GM18511 (cell line): Measurements from ENCODE around the gene GOLIM4.

ENCODE experiments used
- ATAC-seq: cut with Tn5 transposase; IDR thresholded peaks from one replicate; pipeline ENCODE4 v1.9.1; 2021; ENCODE audit warnings: mild to moderate bottlenecking, moderate library complexity; ENCODE audit not compliant: unreplicated experiment

GOLIM4 gene

DNA sequence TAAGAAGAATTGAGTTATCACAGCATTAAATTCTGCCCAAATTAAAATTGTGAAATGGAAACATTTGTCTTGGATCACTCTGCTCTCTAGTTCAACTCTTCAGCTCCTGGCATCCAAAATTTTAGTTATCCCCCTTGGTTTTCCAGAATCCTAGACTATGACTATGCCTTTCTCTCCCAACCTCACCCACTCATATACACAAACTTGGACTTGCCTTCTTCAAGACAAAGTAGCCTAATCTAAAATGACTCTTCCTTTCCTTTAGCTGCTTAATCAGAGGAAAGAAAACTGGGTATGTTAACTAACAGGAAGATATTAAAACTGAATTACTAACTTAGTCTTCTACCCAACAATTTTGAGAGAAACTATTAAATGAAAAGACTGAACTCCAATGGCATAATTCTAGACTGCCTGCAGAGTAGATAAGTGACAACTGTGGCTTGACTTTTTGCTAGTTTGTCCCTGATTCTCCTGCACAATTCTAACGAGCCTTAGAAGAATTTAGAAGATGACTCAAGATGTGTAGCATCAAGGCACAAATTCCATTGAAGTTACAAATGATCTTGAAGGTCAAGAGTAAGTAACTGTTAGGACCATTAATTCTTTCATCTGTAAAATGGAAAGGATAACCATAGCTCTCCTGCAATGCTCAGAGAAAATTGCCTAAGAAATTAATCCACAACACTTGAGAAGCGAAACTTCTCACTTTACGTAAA lies 5.2 kb upstream of the GOLIM4 start:
- no peak for ATAC-seq

DNA sequence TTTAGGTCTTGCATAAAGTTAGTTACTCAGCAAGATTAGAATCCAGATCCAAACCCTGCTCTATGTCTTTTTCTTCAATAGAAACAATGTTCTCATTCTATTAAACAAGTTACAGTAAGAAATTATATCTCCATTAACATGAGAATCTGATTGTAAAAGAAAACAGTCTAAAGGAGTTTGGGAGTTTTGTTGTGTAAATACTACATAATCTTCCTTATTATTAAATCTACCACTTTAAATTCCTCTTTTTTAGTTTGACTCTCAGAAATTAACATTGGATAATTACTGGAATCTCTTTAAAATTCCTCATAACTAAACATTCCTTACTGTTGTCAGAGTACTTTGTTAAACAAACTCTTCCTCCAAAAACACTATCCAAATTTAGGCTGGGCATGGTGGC lies 1.7 kb upstream of the GOLIM4 start:
- ATAC-seq: no peak

- ATAC-seq: peak; percentile 8
Measured at GRCh38 chr3:168096210-168096652, 507 bp upstream of the GOLIM4 start.

DNA sequence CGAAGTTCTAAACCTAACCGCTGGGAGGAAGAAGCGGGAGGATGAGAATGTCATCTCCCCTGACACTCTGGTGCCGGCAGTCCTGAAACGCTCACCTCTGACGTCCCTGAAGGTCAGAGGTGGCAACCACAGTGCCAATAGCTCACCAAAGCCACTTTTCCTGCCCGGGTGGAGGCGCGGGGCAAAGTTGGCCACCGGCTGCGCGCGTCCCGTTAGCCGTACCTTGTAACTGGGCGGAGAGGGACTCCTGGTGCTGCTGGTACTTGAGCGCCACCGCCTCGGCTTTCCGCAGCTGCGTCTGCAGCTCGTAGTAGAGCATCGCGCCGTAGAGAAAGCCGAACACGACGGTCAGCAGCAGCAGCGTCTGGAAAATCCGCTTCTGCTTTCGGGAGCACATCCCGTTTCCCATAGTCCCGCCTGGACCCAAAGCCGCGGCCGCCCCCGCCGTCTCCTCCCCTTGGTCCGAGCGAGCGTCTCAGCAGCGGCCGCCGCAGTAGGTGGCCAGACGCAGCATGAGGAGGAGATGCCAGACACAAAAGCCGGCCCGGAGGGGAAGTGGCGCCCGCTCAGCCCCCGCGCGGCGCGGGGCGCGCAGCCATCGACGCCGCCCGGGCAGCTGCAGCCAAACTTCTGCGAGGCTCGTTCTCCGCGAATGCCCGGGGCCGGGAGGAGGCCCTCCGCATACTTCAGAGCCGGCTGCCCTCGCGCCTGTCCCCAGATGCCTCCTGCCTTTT lies 680 bp downstream of the GOLIM4 start:
- ATAC-seq: peak; percentile 49

DNA sequence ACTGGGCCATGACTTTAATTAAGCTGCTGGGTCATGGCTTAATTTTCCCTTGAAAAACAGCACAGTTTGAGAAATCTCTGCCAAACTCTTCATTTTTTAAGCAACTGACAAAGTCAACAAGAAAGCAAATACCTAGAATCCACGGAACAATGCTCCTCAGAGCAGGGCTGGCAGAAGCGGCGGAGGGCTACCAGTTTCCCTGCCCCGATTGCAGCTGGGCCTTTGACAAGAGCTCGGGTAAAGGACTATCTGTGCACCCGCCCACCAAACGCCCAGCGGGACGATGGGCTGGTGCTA lies 1.2 kb downstream of the GOLIM4 start:
- no peak for ATAC-seq

DNA sequence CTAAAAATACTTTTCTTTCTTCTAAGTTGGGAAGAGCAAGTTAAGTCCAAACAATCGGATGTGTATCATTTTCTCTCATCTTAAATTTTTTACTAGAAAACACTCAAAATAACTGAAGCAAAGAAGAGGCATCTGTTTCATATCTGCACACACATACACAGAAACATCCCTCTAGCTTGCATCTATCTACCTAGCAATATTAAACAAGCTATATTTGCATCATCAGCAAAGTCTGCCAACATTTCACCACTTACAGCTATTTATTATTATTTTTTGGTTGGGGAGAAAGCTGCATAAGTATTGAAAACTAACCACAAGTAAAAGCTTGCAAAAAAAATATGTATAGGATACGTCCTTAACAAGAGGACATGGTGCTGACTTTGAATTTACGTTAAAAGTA lies 1.9 kb downstream of the GOLIM4 start:
- no peak for ATAC-seq

- ATAC-seq: no peak
Measured at GRCh38 chr3:168093229-168093628, 2.5 kb downstream of the GOLIM4 start.

DNA sequence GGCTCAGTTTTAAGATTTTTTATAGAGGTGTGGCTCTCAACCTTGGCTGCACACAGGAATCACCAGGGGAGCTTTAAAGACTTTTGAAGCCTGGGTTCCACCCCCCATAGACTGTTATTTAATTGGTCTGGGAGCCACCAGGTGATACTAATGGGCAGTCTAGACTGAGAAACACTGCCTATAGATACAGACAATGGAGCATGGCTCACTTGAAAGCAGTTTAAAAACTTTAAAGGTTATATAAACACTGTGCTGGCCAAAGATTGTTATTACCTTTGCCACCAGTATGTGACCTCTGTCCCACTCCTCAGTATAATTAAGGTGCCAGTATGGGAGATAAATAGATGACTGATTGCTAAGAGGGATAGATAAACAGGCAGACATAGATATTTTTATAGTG lies 3.8 kb downstream of the GOLIM4 start:
- ATAC-seq: no peak

GRCh38 chr3:168091302-168091858 lies 4.3 kb downstream of the GOLIM4 start:
- ATAC-seq: no peak

DNA sequence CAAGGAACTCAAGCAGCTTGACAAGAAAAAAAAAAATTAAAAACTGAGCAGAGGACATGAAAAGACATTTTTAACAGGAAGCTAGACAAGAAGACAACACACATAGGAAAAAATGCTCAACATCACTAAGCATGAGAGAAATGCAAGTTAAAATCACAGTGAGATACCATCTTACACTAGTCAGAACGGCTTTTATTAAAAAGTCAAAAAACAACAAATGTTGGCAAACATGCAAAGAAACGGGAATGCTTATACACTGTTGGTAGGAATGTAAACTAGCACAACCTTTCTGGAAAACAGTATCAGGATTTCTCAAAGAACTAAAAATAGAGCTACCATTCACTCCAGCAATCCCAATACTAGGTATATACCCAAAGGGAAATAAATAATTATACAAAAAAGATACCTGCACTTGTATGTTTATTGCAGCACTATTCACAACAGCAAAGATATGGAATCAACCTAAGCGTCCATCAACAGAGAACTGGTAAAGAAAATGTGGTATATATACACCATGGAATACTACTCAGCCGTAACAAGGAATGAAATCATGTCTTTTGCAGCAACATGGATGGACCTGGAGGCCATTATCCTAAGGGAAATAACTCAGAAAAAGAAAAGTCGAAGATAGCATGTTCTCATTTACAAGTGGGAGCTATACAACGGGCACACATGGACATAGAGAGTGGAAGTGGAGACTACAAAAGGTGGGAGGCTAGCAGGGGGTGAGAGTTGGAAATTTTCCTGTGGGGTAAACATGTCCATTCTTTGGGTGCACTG lies 5.2 kb downstream of the GOLIM4 start:
- ATAC-seq: no peak

- no peak for ATAC-seq
Measured at GRCh38 chr3:168089179-168089771, 6.4 kb downstream of the GOLIM4 start.

DNA sequence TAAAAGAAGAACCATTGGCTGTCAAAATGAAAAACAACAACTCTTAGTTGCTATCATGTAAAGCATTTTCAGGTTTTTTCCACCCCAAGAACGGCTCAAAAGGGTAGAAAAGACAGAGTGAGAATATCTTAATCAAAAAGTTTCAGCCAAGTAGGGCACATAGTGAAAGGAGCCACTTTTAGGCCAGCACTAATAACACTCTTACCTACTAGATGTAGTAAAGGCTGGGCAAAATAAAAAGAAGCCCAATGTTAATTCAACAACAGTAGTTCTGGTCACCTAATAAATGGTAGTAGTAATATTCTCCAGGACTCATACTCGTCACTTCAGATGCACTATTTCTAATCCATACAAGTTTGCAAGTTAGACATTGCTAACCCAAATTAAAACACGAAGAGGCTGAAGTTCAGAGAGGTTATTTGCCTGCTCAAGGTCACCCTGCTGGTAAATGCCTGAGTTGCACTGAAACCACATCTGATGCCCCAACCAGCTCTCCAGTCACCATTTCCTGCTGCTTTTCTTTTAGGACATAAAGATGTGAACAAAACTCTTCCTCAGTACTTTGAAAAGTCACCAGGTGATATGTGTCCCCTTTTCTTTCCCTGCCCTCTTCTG lies 7.5 kb downstream of the GOLIM4 start:
- peak; percentile 70 for ATAC-seq

GRCh38 chr3:168087539-168087938 lies 8.2 kb downstream of the GOLIM4 start:
- no peak for ATAC-seq

GRCh38 chr3:168086541-168087260 lies 9.0 kb downstream of the GOLIM4 start:
- ATAC-seq: no peak

DNA sequence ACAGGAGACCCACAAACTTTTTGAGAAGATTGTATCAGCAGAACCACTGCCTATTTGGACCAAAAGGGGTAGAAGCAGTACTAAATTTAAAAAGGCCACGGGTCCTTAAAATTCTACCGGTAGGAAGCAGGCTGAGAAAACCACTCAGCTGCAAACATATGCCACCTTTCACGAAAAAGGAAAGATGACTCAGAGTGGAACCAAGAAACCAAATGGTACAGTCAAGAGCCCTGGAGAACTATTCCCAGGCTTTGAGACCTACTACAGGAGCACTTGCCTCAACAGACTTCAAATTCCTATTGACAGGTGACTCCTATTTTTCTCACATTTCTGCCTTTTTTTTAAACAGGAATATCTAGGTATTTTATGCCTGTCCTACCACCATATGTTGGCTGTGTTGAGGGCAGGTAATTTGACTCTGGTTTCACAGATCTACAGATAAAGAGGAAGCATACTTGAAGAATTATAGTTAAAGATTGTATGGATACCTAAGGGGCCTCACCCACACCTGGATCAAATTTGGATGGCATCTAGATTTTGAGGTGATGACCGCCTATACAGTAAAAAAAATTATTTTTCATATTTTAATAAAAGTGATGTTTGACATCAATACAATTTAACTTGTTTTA lies 10.1 kb downstream of the GOLIM4 start:
- ATAC-seq: peak; percentile 69

GRCh38 chr3:168083906-168084305 lies 11.8 kb downstream of the GOLIM4 start:
- no peak for ATAC-seq

GRCh38 chr3:168081856-168082255 lies 13.9 kb downstream of the GOLIM4 start:
- no peak for ATAC-seq

DNA sequence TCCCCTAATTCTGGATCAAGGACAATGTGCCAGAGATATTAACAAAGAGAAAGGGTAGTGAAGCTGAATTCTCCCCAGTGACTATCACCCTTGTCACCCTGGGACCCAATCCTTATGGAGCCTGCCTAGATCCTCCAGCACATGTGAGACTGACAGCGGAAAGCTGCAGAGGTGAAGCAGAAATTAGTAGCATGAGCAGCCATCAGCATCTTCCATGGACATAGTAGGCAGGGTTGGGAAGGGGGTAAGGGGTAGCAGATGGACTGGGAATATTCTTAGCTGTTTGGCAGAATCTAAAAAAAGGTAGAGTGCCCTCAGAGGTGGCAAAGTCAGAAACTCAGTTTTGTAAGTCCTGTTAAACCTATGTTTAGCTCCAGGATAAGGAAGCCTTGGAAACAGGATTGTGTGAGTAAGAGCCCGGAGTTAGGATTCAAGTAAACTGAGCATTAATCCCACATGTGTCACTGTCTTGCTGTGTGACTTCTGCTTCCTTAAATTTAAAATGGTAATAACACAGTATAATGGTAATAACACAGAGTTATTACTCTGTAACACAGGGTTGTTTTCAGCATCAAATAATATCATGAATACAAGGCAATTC lies 14.5 kb downstream of the GOLIM4 start:
- no peak for ATAC-seq

DNA sequence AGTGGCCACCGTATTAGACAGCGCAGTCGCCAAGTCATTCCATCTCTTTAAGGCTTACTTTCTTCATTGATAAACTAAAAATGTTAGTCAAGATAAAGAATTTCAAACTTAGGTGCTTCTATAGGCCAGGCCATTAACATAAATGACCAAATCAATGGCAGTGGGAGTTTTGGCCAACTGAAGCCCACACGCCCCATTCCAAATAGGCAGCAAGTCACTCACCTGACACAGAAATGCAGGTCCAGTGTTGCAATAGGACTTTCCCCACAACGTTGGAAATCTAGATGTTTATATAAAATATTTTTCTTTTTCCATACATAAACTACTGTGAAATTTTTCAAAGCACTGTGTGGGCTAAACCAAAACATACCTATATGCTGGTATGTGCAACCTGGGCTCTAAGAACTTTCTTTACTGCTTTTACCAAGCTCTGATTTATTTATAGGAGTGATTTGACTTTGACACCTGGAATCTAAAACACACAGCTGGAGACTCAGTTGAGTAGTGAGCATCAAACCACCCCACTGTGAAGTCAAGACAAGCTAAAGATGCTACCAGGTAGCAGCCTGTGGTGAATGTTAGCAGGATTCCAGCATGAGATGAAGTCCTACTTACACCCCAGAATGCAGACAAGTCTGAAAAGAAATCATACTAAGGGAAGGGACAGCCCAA lies 15.1 kb downstream of the GOLIM4 start:
- ATAC-seq: no peak
